Keratinocyte (primary cell): ENCODE results near the gene PDS5B.

Source experiments
- EZH2 ChIP-seq: IDR thresholded peaks from one replicate; pipeline ENCODE4 v1.6.1; 2012; ENCODE audit warnings: inconsistent platforms, mild to moderate bottlenecking, low read length, moderate library complexity
- TF ChIP-seq, protein P1 (sequence below), 3 experiments: IDR thresholded peaks in 1 of 3; conservative IDR thresholded peaks in 1 of 3; optimal IDR thresholded peaks in 1 of 3; 2 replicates in 2 of 3; 3 replicates in 1 of 3; pipeline versions ENCODE3 to v1.5.1; 2011; ENCODE audit warnings: low read length in 3 of 3, mild to moderate bottlenecking in 3 of 3, moderate library complexity in 2 of 3, control low read depth in 1 of 3, inconsistent platforms in 1 of 3; ENCODE audit not compliant: insufficient read depth in 2 of 3; ENCODE audit errors: extremely low read depth in 1 of 3

DNA sequence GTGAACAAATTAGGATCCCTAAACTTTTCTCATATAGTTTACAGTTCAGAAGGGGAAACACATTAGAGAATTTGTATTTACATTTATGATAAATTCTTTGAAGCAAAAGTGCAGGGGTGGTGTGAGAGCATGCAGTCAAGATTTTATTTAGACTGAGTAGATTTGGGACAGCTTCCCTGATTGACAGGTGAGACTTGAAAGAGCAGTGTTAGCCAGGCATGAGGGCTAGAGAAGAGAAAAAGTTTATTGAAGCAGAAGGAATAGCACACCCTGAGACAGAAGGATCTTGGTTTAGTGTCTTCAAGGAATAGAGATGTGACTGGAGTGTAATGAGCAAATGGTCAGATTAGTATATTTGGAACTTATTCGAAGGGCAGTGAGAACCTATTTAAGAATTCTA is 50.5 kb downstream of the PDS5B start:
- TF ChIP-seq, protein P1, sequence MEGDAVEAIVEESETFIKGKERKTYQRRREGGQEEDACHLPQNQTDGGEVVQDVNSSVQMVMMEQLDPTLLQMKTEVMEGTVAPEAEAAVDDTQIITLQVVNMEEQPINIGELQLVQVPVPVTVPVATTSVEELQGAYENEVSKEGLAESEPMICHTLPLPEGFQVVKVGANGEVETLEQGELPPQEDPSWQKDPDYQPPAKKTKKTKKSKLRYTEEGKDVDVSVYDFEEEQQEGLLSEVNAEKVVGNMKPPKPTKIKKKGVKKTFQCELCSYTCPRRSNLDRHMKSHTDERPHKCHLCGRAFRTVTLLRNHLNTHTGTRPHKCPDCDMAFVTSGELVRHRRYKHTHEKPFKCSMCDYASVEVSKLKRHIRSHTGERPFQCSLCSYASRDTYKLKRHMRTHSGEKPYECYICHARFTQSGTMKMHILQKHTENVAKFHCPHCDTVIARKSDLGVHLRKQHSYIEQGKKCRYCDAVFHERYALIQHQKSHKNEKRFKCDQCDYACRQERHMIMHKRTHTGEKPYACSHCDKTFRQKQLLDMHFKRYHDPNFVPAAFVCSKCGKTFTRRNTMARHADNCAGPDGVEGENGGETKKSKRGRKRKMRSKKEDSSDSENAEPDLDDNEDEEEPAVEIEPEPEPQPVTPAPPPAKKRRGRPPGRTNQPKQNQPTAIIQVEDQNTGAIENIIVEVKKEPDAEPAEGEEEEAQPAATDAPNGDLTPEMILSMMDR (optimal IDR thresholded peaks at IDR 0.05 in 1 of 3, IDR thresholded peaks at IDR 0.05 in 1 of 3, conservative IDR thresholded peaks at IDR 0.05 in 1 of 3; ENCODE audit: extremely low read depth in 1 of 3, insufficient read depth in 2 of 3, low read length in 3 of 3): no peak
- no peak for TF ChIP-seq EZH2
